Transverse colon (tissue), 4 donors: ENCODE data around the gene FAM110D.

Experiments
- CTCF ChIP-seq, 5 experiments: fragments of 200-600 bp in 3 of 5; fragments of 450-650 bp in 2 of 5; sonication (generic) in 3 of 5; IDR thresholded peaks; 1 replicate in 2 of 5; 2 replicates in 3 of 5; pipeline ENCODE4 v1.5.1; 2016 to 2017; ENCODE audit warnings: antibody characterized with exemption in 5 of 5, inconsistent platforms in 3 of 5, mild to moderate bottlenecking in 2 of 5, moderate library complexity in 1 of 5
- EP300 ChIP-seq: sonication (generic); formaldehyde crosslinking; IDR thresholded peaks from one replicate; pipeline ENCODE4 v1.6.1; 2017; ENCODE audit warnings: antibody characterized with exemption, low read depth
- POLR2A ChIP-seq: fragments of 450-650 bp; IDR thresholded peaks from one replicate; pipeline ENCODE4 v1.6.1; 2016; ENCODE audit warnings: antibody characterized with exemption, mild to moderate bottlenecking, moderate library complexity
- POLR2AphosphoS5 ChIP-seq, 3 donors: sonication (generic); formaldehyde crosslinking; IDR thresholded peaks; one replicate each; pipeline ENCODE4 v1.6.1; 2016; ENCODE audit warnings: antibody characterized with exemption in 3 of 3

- no peak for TF ChIP-seq CTCF (IDR thresholded peaks at IDR 0.05)
- no peak for TF ChIP-seq POLR2A
- no peak for TF ChIP-seq POLR2AphosphoS5 (IDR thresholded peaks at IDR 0.05)
- no peak for TF ChIP-seq EP300
Observed at GRCh38 chr1:26197813-26198212, 38.9 kb downstream of the FAM110D start.
